ENCODE results near the gene ABCC2.

DNA sequence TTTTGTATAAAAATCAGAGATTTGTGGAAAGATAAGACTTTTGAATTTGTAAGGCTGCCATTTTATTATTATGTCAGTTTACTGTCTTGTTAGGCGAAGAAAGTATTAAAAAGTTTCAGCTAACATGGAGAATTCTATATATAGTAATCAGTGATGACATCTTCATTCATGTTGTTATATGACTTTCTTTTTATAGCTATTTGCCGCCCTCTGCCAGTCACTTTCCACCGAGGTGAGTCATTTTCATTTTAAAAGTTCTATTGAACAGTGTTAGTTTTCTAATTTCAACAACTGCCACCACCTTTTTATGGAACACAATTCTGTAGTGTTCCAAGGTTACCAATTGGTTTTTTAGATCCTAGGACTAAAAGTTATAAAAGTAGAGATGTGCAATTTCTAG is 38.6 kb upstream of the ABCC2 start:
- TF ChIP-seq, protein P1, sequence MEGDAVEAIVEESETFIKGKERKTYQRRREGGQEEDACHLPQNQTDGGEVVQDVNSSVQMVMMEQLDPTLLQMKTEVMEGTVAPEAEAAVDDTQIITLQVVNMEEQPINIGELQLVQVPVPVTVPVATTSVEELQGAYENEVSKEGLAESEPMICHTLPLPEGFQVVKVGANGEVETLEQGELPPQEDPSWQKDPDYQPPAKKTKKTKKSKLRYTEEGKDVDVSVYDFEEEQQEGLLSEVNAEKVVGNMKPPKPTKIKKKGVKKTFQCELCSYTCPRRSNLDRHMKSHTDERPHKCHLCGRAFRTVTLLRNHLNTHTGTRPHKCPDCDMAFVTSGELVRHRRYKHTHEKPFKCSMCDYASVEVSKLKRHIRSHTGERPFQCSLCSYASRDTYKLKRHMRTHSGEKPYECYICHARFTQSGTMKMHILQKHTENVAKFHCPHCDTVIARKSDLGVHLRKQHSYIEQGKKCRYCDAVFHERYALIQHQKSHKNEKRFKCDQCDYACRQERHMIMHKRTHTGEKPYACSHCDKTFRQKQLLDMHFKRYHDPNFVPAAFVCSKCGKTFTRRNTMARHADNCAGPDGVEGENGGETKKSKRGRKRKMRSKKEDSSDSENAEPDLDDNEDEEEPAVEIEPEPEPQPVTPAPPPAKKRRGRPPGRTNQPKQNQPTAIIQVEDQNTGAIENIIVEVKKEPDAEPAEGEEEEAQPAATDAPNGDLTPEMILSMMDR (IDR thresholded peaks at IDR 0.05; ENCODE audit: low read length), result no peak
- TF ChIP-seq EZH2 (optimal IDR thresholded peaks at IDR 0.05; ENCODE audit: low read depth, low read length), result no peak
- no peak for TF ChIP-seq EZH2phosphoT487 (IDR thresholded peaks at IDR 0.05; ENCODE audit: low read length)

Measured in MM.1S (cell line).